GM19238 (cell line): ENCODE results near the gene TBPL2.
"Not testable (repeated sequence)": the region's sequence is repeated elsewhere in the genome, so short reads cannot be mapped to it uniquely, and the experiment has no call there.

Source experiments
- DNase-seq: peaks from one replicate; pipeline ENCODE4 v3.0.0; 2011; ENCODE audit warnings: low spot score; ENCODE audit not compliant: insufficient read length

TBPL2 gene

GRCh38 chr14:55404173-55404854 is 36.1 kb downstream of the TBPL2 start:
- DNase-seq, result no peak

GRCh38 chr14:55401751-55402150 is 38.7 kb downstream of the TBPL2 start:
- no peak for DNase-seq

GRCh38 chr14:55399852-55400251 is 40.6 kb downstream of the TBPL2 start:
- no peak for DNase-seq

GRCh38 chr14:55399183-55399582 is 41.2 kb downstream of the TBPL2 start:
- DNase-seq, result no peak

GRCh38 chr14:55398679-55399078 is 41.7 kb downstream of the TBPL2 start:
- DNase-seq, result no peak

GRCh38 chr14:55389330-55389729 is 51.1 kb downstream of the TBPL2 start:
- DNase-seq, result no peak

GRCh38 chr14:55388160-55388559 is 52.3 kb downstream of the TBPL2 start:
- no peak for DNase-seq

- DNase-seq, result no peak
Measured at GRCh38 chr14:55387121-55387520, 53.3 kb downstream of the TBPL2 start.

- DNase-seq, result no peak
Measured at GRCh38 chr14:55386037-55386808, 54.2 kb downstream of the TBPL2 start.

- no peak for DNase-seq
Measured at GRCh38 chr14:55384536-55384935, 55.9 kb downstream of the TBPL2 start.

GRCh38 chr14:55383541-55384140 is 56.8 kb downstream of the TBPL2 start:
- DNase-seq, result no peak

- DNase-seq, result not testable (repeated sequence)
Measured at GRCh38 chr14:55383056-55383466, 57.4 kb downstream of the TBPL2 start.

- no peak for DNase-seq
Measured at GRCh38 chr14:55382483-55382882, 57.9 kb downstream of the TBPL2 start.

- DNase-seq, result no peak
Measured at GRCh38 chr14:55381561-55381960, 58.9 kb downstream of the TBPL2 start.

- DNase-seq, result no peak
Measured at GRCh38 chr14:55381040-55381439, 59.4 kb downstream of the TBPL2 start.

GRCh38 chr14:55377236-55377635 is 63.2 kb downstream of the TBPL2 start:
- DNase-seq, result no peak

- DNase-seq, result no peak
Measured at GRCh38 chr14:55374771-55375170, 65.6 kb downstream of the TBPL2 start.

- no peak for DNase-seq
Measured at GRCh38 chr14:55373784-55374705, 66.4 kb downstream of the TBPL2 start.

- no peak for DNase-seq
Measured at GRCh38 chr14:55372825-55373224, 67.6 kb downstream of the TBPL2 start.

- no peak for DNase-seq
Measured at GRCh38 chr14:55372423-55372822, 68.0 kb downstream of the TBPL2 start.

GRCh38 chr14:55370883-55371455 is 69.4 kb downstream of the TBPL2 start:
- no peak for DNase-seq
